ENCODE results near the gene CARMIL1. TPM values are rescaled to one million over a fixed set of nuclear protein-coding genes. Genes with fewer than 3 reads are reported as not detected.

The CARMIL1 gene
- total and polyA plus RNA-seq, 2 of the 8 experiments (the other 6 are each of a cell fraction or from before 2014, with no cell fraction given): 20.3 to 40.4 TPM

GRCh38 chr6:25497383-25498040 is 218.3 kb downstream of the CARMIL1 start:
- H3K79me1 ChIP-seq (ENCODE audit: low read depth, low read length): no peaks in the 10 kb centered on the region
- H4K20me1 ChIP-seq (replicated peaks in 1 of 2; ENCODE audit: control insufficient read depth in 1 of 2, insufficient read depth in 2 of 2, low read length in 2 of 2): peaks cover 0 to 2% of the 10 kb centered on the region in 2 experiments
- ChIA-PET CTCF (ENCODE audit: partially characterized antibody) (interaction anchor here (0.8 kb wide), 1 partner anchor 232 kb away, joined by 4 read pairs; no protein-coding TSS in a partner anchor), POLR2A (ENCODE audit: partially characterized antibody) (no interaction called here)
- H3K18ac ChIP-seq (ENCODE audit: extremely low read depth, low read length): no peak overlapping the region
- H3K56ac ChIP-seq (replicated peaks; ENCODE audit: insufficient read length, low read depth, low read length): no peak overlapping the region
- no peak overlapping the region for H3K4me3 ChIP-seq (ENCODE audit: extremely low read depth in 1 of 4, insufficient read depth in 2 of 4, low read depth in 3 of 4, low read length in 4 of 4)
- 91% methylated on average over 7 of the region's 8 CpGs; no CpG with 5 or more reads in 1 of the 2 experiments for WGBS, 2 experiments (ENCODE audit: extremely low coverage in 1 of 2, insufficient coverage in 1 of 2, insufficient read length in 1 of 2, insufficient replicate concordance in 2 of 2, low coverage in 1 of 2, low lambda C conversion rate in 2 of 2, missing lambda C conversion rate in 1 of 2)
- H4K5ac ChIP-seq (ENCODE audit: insufficient read length, low read depth, low read length): no peak overlapping the region
- H2BK15ac ChIP-seq (ENCODE audit: low read length): no peak overlapping the region
- no peak overlapping the region for H3K4me2 ChIP-seq (ENCODE audit: insufficient read depth in 1 of 2, low read depth in 2 of 2, low read length in 2 of 2)
- no peak overlapping the region for H4K91ac ChIP-seq (replicated peaks; ENCODE audit: insufficient read length, low read length)
- no peak overlapping the region for H3K27ac ChIP-seq (ENCODE audit: low read depth, low read length)
- no peak overlapping the region for H2AFZ ChIP-seq (ENCODE audit: low read length)
- peaks cover 0 to 9% (median under 1%) of the 10 kb centered on the region in 4 experiments; a peak in 5 of 7 replicates for H3K4me1 ChIP-seq (replicated peaks in 1 of 4; ENCODE audit: control insufficient read depth in 3 of 4, insufficient read depth in 4 of 4, low read length in 3 of 4)
- no peak overlapping the region for H2AK5ac ChIP-seq (ENCODE audit: low read depth, low read length)
- H4K8ac ChIP-seq (ENCODE audit: extremely low read depth, insufficient read depth, low read length): no peak overlapping the region
- FAIRE-seq (no peak), DNase-seq (ENCODE audit: low read depth in 1 of 2, low spot score in 2 of 2) (no peak)
- no peaks in the 10 kb centered on the region for H3K79me2 ChIP-seq (ENCODE audit: control insufficient read depth in 1 of 2, insufficient read depth in 2 of 2, low read length in 2 of 2)
- no peak overlapping the region for H2BK20ac ChIP-seq (ENCODE audit: low read length)
- no peak overlapping the region for H3K23ac ChIP-seq (ENCODE audit: insufficient read length)
- H3K9ac ChIP-seq (replicated peaks in 1 of 4; ENCODE audit: extremely low read depth in 1 of 4, low read depth in 3 of 4, low read length in 3 of 4): no peak overlapping the region
- no peak overlapping the region for H2BK12ac ChIP-seq (ENCODE audit: low read depth, low read length)
- no peak overlapping the region for H2BK120ac ChIP-seq (replicated peaks; ENCODE audit: low read depth, low read length)
- no peaks in the 10 kb centered on the region for H3K27me3 ChIP-seq (replicated peaks in 1 of 4; ENCODE audit: control insufficient read depth in 3 of 4, extremely low read depth in 1 of 4, insufficient read depth in 3 of 4, low read length in 3 of 4)
- no peak overlapping the region for H3K4ac ChIP-seq (replicated peaks; ENCODE audit: insufficient read length, low read depth, low read length)
- H3K14ac ChIP-seq (ENCODE audit: insufficient read length): no peak overlapping the region
- H3K23me2 ChIP-seq (ENCODE audit: low read depth, low read length): no peaks in the 10 kb centered on the region
- H3K9me3 ChIP-seq (ENCODE audit: insufficient read depth in 2 of 2, low read depth in 1 of 2, low read length in 1 of 2): no peaks in the 10 kb centered on the region
- H3K36me3 ChIP-seq (ENCODE audit: control insufficient read depth in 2 of 4, insufficient read depth in 4 of 4, low read length in 3 of 4): no peaks in the 10 kb centered on the region; a peak in 1 of 8 replicates
- H2BK5ac ChIP-seq (ENCODE audit: low read depth, low read length): no peak overlapping the region
- TF ChIP-seq NANOG (IDR thresholded peaks at IDR 0.05; ENCODE audit: insufficient read depth, low read depth, low read length, poor library complexity, severe bottlenecking) (no peak), SAP30 (IDR thresholded peaks at IDR 0.05; ENCODE audit: insufficient read depth, insufficient replicate concordance, low read length) (no peak), SIN3A (conservative IDR thresholded peaks at IDR 0.05 in 1 of 2, IDR thresholded peaks at IDR 0.05 in 1 of 2; ENCODE audit: low read depth in 1 of 2, low read length in 2 of 2) (no peak), SRF (IDR thresholded peaks at IDR 0.05; ENCODE audit: low read depth, low read length) (no peak), TAF1 (IDR thresholded peaks at IDR 0.05; ENCODE audit: low read depth, low read length) (no peak), SUZ12 (IDR thresholded peaks at IDR 0.05; ENCODE audit: low read length) (no peak), USF2 (IDR thresholded peaks at IDR 0.05; ENCODE audit: low read length) (no peak), ASH2L (IDR thresholded peaks at IDR 0.05; ENCODE audit: low read length) (no peak), CHD2 (IDR thresholded peaks at IDR 0.05; ENCODE audit: low read length) (no peak), NRF1 (IDR thresholded peaks at IDR 0.05; ENCODE audit: low read depth, low read length) (no peak), BACH1 (IDR thresholded peaks at IDR 0.05; ENCODE audit: low read length) (no peak), HDAC6 (IDR thresholded peaks at IDR 0.05; ENCODE audit: low read depth, low read length) (no peak)

Data from H1 (cell line).